ENCODE measurements around the gene C4A.

- TF ChIP-seq POLR2AphosphoS5 (IDR thresholded peaks at IDR 0.05; ENCODE audit: low read depth) (no peak), REST (IDR thresholded peaks at IDR 0.05; ENCODE audit: insufficient replicate concordance, low read depth) (no peak)
Measured at GRCh38 chr6:31968791-31969711, 12.8 kb upstream of the C4A start.
